Cardiac fibroblast (primary cell): ENCODE data around the gene UBE2G2.
A peak's percentile ranks its signal among the peaks of the same experiment; 100 is the strongest.

Experiments used
- DNase-seq, 2 donors: peaks; one replicate each; pipeline versions ENCODE4 v3.0.0 to v3.0.0-alpha.2; 2010; ENCODE audit warnings: low read depth in 2 of 2
- H3K4me3 ChIP-seq, 2 donors: replicated peaks in 1 of 2; 1 replicate in 1 of 2; 2 replicates in 1 of 2; pipeline ENCODE4 v1.5.1; 2011; ENCODE audit warnings: low read depth in 2 of 2, low read length in 2 of 2, mild to moderate bottlenecking in 2 of 2, moderate library complexity in 1 of 2
- TF ChIP-seq, protein P1 (sequence below): IDR thresholded peaks from one replicate; pipeline ENCODE4 v1.5.1; 2011; ENCODE audit warnings: low read depth, mild to moderate bottlenecking, low read length, inconsistent platforms

The UBE2G2 gene, protein sequence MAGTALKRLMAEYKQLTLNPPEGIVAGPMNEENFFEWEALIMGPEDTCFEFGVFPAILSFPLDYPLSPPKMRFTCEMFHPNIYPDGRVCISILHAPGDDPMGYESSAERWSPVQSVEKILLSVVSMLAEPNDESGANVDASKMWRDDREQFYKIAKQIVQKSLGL

DNA sequence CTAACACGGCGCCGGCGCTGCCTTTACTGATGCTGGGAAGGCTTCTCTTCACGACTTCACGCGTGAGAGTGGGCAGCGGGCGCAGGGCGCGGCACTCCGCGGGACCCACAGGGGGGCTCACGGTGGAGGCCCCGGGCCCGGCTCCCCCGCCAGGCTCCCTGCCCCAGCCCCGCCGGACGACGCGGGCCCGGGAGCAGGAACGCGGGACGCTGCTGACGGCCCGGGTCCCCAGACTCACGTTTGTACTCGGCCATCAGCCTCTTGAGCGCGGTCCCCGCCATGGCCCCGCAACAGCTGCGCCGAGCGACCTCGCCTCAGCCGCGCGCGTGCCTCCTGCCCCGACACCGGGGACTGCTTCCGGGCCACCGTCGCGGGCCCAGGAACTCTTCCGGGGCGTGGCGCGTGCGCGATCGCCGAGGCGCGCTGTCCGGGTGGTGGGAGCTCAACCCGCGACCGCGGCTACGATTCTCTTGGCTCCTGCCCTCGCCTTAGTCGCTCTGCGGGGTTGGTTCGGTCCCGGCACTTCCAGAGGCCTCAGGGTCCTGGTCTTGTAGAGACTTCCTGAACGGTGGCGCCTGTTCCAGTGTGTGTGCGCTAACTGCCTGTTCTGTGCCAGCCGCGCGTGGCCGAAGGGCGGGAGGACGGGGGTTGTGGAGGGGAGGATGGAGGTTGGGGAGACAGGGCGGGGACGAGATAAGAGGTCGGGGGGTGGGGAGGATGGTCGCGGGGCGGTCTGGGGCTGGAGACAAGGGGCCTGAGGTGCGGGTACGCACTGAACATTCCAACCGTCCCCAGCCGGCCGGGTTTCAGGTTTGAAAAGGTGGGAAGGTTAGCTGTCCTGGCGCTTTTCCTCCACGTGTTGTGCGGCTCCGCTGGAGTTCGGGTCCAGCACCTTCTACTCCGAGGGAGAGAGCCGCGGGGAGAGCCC is at the start of gene UBE2G2:
Gene UBE2G2, minus strand, starts transcription at position 353 of the 928 bp plus-strand sequence. Its CDS starts 72 bp downstream, at position 281.
- peak within 1 kb of the TSS; percentile 88 to 90 for H3K4me3 ChIP-seq
- DNase-seq = peak; percentile 77 to 78
- TF ChIP-seq, protein P1, sequence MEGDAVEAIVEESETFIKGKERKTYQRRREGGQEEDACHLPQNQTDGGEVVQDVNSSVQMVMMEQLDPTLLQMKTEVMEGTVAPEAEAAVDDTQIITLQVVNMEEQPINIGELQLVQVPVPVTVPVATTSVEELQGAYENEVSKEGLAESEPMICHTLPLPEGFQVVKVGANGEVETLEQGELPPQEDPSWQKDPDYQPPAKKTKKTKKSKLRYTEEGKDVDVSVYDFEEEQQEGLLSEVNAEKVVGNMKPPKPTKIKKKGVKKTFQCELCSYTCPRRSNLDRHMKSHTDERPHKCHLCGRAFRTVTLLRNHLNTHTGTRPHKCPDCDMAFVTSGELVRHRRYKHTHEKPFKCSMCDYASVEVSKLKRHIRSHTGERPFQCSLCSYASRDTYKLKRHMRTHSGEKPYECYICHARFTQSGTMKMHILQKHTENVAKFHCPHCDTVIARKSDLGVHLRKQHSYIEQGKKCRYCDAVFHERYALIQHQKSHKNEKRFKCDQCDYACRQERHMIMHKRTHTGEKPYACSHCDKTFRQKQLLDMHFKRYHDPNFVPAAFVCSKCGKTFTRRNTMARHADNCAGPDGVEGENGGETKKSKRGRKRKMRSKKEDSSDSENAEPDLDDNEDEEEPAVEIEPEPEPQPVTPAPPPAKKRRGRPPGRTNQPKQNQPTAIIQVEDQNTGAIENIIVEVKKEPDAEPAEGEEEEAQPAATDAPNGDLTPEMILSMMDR = no peak

DNA sequence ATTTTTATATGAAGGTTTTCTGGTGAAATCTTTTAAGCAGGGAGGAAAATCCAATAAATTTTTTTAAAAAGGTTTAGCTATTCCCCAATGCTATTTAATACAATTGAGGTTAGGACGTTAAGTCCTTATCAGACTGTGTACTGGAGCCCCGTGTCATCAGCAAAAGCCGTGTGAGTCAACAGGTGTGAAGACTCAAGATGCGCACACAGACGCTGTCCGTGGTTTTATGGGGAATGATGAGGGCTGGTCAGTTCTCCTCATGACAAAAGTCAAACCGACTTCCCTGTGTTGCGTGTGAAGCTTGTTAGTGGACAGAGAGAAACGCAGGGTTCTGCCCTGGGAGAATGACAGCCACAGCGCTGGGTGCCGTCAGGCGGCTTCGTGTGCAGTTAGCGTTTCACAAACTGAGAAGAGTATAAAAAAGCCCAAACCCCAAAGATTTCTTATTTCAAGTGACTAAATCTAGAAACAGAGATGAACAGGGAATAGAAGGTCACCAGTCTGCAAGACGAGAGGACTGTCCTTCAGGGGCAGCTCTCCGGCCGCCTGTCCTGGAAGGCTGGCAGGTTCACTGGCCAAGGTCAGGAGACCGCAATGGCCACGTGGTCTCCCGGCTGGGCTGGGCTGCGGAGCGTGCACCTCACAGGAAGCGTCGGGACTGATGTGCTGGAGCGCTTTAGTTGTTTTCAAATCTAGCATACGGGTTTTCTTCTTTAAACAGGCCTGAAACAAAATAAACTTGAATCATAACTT is 49.5 kb upstream of the UBE2G2 start:
- DNase-seq = no peak
- H3K4me3 ChIP-seq = no peak overlapping the region
- TF ChIP-seq, protein P1 = no peak

DNA sequence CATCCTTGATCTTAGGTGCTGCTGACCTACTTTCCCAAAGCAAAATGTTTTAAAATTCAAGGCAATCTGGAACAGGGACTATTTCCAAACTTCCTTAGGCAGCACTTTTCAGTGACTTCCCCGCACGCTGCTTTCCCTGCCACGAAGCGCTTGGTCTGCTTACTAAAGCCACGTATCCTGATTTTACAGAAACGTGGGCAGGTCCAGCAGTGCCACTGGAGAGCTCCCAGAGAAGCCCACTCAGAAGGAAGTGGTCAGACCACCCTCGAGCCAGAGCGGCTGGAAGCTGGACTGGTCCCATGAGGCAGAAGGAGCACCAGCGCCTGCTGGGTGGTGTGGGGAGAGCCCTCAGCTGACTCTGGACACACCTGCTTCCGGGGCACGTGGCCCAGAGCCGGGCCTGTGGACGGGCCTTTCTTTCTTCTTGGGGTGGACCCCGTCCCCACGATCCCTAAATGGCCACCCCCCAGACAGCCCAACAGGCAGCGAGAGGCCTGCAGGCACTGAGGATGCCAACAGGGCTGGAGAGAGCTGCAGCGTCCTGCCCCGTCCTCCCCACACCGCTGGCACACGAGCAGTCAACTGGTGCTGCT is 48.7 kb upstream of the UBE2G2 start:
- DNase-seq = no peak
- H3K4me3 ChIP-seq = no peak overlapping the region
- TF ChIP-seq, protein P1 = no peak

DNA sequence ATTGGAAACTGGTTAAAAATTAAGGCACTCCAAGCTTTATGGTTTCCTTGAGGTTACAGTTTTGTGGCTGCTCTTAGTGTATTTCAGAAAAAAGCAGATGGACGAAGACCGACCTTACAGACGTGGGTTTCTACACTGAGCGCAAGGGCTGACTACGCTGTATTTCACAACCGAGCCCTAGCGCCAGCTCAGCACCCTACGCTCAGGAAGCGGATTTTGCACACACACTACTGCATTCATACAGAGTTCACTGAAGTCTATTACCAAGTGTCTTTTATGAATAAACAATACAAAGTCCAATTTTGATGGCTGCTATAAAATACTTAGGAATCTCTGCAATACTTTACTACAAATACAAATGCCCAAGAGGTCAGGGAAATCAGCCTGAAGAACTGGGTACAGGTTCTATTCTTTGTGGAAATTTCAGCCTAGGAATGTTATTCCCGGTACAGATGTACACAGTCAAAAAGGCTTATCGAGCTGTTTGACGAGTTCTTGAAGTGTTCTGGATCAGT is 48.1 kb upstream of the UBE2G2 start:
- DNase-seq = no peak
- H3K4me3 ChIP-seq = no peak overlapping the region
- TF ChIP-seq, protein P1 = no peak

DNA sequence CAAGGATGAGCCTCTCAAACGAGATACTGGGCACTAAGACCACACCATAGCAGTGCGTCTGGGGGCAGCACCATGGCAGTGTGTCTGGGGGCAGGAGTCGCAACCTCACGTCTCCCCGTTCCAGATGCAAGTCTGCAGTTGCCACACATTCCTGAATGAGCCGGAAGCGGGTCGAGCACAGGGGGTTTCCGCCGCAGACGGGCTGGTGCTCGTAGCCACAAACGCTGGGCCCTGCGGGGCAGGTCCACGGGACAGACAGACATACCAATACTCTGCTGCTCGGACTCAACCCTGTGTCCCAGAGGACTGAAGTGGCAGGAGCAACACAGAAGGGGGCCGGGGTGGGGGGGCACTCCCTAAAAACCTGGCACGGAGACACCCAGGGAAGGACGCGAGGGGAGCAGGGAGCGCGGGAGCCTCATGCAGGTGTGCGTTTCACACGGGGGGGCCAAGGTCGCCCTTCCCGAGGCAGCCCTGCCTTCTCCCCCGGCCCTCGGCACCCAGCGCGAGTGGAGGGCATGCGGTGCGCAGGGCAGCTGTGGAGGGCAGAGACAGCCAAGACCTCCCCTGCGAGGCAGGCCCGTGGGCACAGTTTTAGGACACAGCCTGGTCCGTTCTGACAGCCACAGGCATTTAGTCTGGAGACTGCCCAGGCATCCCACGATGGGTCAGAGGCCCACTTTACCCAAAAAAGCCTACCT is 47.4 kb upstream of the UBE2G2 start:
- TF ChIP-seq, protein P1 = no peak
- DNase-seq = no peak
- H3K4me3 ChIP-seq = no peak overlapping the region
